IPS DF 4.7 (cell line): ENCODE measurements around the gene URB1.
"Not testable (repeated sequence)": the region's sequence is repeated elsewhere in the genome, so short reads cannot be mapped to it uniquely, and the experiment has no call there.

Source experiments
- DNase-seq: peaks from one replicate; pipeline ENCODE4 v3.0.0-alpha.2; 2013; ENCODE audit warnings: low spot score; ENCODE audit errors: extremely low read depth

Gene URB1, protein sequence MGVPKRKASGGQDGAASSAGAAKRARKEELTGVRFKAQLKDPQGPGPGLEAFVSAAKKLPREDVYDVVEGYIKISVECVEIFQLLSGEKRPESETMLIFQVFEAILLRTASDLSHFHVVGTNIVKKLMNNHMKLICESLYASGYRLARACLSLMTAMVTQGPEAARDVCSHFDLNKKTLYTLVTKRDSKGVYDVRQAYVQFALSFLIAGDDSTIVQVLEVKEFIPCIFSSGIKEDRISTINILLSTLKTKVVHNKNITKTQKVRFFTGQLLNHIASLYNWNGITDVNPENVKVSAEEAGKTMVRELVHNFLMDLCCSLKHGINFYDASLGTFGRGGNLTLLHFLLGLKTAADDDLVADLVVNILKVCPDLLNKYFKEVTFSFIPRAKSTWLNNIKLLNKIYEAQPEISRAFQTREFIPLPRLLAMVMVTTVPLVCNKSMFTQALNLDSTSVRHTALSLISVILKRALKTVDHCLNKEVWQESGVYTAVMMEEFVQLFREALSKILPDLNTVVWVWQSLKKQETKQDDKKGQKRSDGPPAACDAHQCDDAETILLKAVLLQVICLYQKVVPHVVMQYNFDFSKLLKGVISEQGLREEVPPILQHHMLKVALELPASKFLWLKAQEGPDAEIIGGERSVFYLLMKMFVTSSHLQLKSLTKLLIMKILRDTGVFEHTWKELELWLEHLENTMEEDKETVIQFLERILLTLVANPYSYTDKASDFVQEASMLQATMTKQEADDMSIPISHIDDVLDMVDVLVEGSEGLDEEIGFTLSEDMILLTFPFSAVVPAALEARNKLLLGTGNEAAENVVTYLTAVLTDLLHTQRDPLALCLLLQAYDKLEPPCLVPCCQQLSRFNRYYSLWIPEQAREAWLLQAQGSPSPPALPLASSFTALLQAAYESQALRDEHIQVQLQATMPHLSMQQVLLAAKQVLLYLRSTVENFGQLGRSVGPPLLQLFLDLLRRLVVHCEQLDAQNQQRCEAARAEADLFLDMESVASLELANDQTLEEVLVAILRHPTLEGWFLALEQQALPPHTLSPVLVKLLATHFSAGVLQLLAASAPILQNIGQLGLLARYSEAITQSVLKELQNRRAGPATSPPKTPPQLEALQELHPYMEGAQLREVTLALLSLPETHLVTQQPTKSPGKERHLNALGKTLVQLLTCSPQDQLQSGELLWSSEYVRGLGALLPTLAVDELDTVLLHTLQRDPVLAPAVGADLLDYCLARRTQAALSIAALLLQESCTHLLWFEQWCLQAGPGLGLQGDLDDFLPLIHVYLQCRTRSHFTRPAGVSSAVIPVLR (N-terminal part only)

DNA sequence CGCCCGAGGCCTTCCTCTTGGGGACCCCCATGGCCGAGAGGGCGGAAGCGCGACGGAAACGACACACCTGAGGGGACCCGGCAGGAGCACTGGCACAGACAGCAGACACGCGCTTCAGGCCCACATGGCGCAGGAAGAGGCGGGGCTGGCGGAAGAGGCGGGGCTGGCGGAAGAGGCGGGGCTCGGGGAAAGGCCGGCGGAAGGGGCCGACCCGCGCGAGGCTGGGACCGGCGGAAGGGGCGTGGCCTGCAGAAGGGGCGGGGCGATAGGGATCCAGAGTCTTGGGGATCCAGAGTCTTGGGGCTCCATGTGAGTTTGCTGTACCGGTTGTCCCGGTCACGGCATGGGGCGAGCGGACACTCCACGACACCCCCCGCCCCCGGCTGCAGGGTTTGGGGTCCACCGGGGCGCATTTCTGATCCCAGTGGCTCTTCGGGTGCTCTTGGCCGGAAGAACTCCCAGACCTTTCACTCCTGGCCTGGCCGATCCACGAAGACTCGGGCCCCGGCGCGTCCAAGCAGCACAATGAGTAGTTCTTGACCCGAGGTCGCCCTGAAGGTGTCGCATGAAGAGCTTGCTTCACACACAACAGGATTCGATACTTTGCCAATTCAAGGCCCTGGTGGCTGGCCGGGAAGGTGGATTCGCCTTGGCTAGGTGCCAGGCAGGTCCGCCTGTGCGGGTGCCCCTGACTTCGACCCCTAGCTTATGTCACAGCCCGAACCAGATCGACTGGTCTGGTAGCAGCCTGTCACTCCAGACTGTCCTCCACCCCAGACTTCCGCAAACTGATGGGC lies at the start of gene URB1:
Gene URB1 (minus strand): TSS at position 133 of the 797 bp plus-strand sequence. CDS start 102 bp downstream, at position 31.
- no peak for DNase-seq

DNA sequence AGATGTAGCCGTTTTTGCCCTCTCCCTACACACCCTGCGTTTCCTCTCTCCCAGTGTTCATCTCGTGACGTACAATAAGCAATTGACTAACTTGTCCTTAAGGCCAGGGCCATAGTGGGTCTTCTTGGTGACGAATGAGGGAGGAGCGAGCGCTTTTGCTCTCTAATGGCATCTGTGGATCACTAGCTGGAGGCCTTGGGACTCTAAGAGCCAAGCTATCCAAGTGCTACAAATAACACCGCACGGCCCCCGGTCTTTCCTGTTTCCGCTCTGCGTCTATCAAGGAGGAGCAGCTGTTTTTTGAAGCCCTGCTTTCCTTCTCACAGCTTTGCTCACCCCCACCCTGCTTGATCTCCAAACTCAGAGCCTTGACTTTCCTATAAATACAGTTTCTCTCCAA lies 44.9 kb upstream of the URB1 start:
- no peak for DNase-seq

DNA sequence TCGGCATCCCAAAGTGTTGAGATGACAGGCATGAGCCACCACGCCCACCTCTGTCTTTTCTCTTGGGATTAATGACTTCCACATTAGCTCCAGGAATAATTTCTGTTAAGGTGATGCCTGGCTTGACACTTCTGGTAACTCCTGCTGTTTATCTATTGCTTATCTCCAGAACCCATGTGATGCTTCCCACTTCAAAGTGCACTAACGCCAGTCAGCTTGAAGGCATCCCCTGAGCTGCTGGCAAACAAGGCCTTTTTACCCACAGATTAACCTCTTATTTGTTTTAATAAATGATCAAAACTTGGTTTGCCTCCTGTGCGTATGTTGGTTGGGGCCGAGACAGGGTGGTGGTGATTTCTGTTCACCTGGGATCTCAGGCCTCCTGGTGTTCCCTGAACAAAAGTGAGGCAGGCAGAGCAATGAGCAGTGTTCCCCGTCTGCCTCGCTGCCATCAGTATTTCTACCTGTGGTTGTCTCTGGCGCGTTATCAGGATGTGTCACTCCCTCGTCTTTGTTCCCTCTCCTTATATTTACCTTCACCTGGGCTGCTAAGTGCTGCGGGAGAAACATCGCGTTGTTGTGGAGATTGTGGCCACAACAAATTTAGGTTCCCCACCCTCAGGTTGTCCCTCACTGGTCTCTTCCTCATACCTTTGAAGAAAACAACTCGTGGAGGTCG lies 40.3 kb upstream of the URB1 start:
- DNase-seq, result not testable (repeated sequence)

DNA sequence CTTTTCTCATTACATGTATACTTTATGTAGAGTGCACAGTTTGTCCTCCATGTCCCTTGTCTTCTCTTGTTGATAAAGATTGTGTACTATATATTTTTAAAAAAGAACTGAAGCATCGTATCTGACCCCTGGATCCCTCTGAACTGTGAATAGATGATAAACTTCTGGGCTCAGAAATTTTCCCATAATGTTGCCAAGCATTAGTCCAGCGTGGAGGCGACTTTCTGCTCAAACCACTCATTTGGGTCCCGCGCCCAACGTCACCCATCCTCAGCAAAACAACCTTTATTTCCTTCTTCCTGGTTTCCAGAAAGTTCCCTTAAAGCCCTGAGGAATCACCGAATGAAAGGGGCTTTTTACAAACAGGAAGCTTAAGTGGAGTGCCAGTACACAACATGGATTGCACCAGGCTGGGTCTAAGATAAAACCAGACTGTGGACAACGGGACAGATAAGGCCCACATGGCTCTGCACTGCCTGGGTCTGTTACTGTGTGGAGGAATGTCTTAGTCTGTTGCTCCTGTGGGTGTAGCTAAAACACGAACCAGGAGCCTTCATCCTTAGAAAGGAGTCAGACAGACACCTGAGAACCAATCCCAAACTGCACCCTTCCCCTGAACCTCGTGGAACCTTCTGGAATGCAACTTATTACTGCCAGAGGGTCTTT lies 35.3 kb upstream of the URB1 start:
- DNase-seq, result no peak

DNA sequence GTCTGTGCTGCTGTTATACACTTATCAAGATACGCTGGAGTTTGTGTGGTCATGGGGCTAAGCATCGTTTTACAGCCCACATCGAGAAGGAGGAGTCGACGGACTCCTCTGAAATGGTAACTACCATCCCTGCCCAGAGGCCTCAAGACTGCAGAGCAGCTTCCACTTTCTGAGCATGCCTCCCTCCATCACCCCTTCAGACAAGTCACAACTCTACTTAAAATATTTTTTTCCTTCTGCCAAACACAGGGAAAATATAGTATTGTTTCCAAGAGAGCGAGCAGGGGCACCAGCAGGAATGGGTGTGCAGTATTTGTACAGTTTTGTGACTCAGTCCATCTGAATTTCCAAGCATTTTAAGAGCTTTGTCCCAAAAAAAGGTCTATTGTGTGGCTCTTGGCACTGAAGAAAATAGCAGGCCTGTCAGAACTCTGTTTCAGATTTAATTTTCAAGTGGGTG lies 33.8 kb upstream of the URB1 start:
- no peak for DNase-seq

DNA sequence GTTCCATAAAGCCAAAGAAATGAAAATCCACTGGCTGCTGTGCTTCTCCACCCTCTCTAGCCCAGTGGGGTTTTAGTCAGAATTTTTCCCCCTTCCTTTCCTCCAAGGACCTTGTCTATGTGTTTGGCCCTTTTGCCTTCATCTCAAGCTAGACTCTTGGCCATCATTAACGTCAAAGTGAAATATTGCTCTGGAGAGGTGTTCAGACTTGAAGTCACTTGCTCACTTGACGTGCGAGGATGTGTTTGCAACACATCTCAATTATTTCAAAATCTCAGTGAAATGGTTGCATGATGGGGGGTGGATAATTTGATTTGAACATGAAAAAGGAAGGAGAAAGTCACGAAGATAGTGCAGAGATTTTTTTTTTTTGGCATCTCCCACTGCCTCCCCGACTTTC lies 33.3 kb upstream of the URB1 start:
- no peak for DNase-seq

DNA sequence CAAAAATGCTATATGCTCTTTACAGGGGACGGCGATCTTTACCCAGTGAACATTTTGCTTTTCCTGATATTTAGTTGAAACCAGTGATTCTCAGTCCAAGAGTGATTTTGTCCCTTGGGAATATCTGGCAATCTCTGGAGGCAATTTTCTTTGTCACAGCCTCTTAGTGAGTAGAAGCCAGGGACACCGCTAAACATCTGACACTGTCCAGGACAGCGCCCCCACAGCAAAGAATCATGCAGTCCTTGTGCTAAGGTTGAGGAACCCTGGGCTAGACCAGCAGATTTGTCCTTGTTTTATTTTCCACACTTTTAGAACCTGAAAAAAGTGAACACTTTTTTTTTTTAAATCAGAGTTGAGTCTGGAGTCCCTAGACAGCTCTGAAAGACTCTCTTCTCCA lies 32.8 kb upstream of the URB1 start:
- DNase-seq, result no peak

DNA sequence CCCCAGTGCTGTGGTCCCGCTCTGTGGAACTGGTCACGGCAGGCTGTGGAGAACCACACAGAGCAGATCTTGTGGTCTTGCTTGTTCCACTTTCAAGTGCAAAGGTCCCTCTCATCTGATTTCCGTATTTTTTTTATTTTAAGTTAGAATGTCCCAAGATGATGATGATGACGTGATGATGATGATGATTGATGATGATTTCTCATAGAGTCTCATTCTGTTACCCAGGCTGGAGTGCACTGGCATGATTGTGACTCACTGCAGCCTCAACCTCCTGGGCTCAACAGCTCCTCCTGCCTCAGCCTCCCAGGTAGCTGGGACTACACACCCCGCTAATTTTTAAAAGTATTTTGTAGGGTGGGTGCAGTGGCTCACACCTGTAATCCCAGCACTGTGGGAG lies 31.9 kb upstream of the URB1 start:
- no peak for DNase-seq

DNA sequence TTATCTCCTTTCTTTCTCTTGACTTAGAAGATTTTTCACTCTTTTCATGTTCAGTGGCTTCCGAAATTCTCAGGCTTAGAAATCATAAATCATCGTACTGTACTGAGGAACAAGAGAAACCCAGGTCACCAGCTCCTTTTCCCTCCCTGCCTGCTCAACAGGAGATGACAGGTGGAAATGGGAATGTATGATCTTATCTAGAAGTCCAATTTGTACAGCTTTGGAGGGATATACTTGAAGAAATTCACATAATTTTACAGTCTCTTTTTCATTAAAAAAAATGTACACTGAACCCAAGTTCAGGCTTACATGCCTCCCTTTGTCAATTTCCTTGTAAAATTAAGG lies 31.4 kb upstream of the URB1 start:
- no peak for DNase-seq

DNA sequence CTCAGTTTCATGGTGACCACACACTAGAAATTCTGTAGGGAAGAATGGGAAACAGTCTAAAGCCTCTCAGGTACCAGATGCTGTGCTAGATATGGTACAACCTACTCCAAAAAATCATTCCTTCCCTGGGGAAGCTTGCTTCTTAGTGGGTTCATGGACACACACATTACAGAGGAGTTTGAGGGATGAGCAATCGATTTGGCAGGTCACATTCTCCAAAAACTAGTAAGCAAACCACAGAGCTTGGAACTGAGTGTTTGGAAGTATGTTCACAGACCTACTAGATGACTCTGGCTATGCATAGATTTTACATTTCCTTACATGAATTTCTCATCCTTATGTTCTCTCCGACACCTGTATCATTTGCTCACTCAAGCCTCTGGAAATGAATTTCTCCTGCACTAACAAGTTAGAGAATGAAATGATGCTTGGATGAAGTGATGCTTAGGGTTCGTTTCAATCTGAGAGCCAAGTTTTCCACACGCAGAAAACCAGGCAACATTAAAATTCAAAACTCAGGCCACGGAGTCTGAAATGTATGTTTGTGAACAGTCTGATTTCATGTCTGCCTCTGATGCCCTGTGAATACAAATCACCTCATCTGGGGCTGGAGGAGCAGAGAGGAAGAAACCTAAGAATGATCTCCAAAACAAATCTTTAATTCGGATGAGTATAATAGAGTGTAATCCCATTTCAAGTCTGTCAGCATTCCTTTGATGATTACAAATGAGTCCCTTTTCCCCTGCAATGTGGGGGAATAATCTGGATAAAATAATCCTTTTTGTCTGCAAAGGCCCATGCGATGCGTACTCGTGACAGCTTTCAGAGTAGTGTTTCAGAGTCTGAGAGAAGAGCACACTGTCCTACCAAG lies 30.7 kb upstream of the URB1 start:
- no peak for DNase-seq

DNA sequence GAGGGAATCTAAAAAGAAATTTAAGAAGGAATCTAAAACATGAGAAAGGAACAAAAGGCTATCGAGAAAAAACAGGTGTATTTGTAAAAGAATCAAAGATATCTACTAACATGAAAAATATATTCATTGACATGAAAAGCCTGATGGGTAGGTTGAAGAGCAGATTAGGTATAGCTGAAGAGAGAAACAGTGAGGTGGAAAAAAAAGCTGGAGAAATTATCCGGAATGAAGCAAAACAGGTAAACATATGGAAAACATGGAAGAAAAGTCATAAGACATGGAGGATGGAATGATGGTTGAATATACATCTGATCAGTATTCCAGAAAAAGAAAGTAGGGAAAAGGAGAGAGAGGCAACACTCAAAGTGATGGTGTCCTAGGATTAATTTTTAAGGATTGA lies 29.3 kb upstream of the URB1 start:
- no peak for DNase-seq

DNA sequence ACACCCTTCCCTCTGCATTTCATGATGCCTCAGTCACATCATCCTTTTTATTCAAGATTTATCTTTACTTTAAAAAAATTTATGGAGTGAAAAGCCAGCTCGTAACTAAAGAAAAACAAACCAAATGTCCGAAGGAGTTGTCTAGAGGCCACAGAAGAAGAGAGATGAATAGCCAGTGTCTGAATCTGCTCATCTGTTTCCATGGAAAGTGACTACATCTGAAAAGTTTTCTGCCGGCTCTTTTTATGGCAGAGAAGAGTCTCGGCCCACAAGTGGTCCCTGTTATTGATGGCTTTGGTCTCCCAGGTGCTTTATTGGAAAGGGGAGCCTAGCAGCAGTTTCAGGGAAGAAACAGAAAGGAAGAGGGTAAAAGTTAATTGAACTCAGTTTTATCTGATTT lies 25.3 kb upstream of the URB1 start:
- DNase-seq, result no peak

DNA sequence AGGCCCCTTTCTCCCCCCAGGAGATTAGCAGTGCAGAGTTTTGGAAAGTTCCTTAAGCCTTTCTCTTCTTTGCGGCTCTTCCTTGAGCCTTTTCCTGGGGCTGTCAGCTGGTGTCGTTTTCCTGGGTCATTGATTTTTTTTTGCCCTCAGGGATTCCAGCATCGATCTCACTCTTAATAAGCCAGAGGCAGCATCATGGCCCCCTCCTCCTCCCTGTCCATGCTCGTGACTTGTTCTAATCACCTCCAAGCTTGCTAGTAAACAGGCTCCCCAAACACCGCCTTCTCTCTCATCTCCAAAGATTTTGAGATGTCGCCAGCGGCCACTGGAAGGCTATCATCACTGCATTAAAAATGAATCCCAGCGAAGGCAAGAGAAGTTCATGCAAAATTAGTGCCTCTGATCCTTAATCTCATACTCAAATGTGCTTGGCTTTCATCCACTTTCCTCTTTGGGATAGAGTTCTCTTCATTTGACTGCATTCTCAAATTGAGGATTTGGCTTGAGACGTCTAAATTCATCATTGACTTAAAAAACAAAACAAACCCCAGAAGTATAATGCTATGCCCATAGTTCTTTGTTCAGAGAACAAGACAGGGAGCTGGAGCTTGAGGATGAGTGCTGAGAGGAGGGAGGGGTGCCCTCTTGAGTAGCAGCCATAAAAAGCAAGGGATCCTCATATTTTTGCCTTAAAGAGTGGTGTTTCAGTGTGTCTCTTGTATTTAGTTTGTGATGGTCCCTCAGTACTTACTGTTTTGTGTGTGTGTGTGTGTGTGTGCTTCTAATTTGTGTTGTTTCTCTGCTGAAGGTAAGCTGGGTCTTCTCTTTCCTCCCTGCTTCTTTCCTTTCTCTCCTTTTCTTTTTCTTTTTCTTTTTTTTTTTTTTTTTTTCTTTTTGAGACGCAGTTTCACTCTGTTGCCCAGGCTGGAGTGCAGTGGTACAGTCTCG lies 22.9 kb upstream of the URB1 start:
- no peak for DNase-seq

DNA sequence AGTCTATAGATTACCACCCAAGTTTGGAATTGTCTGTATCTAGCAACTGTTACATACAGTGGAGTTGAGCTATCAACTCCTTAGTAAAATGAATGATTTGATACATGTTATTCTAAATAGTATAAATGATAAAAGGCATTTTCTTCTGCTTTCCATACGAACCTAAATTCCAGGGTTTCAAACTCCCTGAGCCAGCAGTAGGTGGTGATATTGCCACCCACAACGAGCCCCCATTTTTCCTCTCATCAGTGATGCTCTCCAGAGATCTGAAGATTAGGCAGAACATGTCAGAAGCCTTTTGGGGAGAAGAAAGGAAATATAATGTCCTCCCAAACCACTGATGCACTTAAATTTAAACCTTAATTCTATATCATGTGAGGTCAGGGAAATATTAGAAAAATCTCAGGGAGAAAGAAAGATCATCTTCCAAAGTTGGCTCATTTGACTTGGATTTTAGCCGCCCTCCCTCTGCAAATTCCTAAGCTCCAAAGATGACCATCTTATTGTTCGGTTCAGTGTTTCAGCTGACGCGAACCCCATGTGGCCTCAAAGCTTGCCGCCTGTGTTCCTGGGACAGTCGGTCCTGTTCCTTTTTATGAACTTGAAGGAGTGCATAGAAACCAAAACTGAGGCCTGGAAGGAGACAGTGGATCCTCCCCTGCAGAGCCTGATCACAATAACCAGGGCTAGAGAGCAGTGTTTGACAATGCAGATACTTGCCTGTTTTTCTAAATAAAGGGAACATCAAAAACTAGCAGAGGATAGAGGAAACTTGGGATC lies 22.0 kb upstream of the URB1 start:
- DNase-seq, result no peak

DNA sequence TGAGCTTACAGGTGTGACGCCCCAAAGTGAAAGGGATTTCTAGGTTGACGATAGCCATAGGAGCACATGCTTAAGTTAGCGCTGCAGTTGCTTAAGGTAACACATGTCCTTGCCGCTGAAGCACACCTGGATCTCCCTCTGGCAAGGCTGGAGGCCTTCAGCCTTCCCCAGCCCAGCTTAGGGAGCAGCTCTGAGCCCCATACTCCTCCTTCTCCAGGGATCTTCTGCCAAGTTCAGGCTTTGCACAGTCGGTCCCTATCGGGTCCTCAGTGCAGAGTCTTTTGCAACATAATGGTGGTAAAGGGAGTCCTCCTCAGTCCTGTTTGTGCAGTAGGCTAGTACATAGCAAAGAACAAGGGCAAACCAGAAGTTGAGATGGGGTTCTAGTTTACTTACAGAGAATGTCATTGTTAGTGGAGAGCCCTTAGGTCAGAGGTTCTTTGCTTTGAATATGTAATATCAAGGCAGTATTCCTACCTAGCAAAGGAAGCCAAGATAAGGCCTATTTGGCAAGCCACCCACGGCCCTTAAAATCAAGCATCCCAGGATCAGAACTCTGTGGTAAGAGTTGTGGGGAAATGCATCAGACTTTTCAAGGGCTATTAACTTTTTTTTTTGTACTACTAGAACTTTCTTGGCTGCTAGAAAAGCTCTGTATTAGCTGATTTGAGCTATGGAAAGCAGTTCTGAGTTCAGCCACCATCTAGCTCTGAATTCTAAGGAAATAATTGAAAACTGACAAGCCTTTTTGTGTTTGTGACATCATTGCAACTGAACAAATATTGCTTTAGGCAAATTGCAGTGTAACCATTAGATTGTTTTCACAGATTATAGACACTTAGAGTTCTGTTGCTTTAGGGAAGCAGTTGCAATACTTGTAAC lies 21.1 kb upstream of the URB1 start:
- DNase-seq, result no peak

DNA sequence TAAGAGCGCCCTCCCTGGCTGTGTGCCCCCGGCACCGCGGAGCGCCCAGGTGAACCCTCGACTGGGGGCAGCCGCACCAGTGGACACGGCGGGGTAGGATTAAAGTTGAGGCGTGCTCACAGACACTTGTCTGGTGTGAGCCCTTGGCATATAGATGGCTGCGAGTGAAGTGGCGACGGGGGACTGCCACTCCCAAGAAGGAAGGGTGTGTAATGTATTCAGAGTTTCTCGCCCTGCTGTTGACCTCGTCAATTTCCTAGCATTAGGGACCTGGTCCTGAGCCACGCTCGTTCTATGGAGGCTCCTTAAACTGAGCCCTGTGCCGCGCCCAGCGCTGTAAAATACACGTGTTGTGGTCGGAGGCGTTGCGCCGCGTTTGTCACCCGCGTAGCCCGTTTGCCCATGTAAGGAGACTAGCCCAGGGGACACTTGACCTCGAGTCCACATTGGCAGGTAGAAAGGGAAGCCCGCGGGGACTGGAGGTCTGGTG lies 20.2 kb upstream of the URB1 start:
- no peak for DNase-seq
